GM19438 (cell line): ENCODE data around the gene MDN1.

Experiments
- ATAC-seq: cut with Tn5 transposase; IDR thresholded peaks from one replicate; pipeline ENCODE4 v1.9.1; 2021; ENCODE audit warnings: low read depth; ENCODE audit not compliant: unreplicated experiment

The MDN1 gene

DNA sequence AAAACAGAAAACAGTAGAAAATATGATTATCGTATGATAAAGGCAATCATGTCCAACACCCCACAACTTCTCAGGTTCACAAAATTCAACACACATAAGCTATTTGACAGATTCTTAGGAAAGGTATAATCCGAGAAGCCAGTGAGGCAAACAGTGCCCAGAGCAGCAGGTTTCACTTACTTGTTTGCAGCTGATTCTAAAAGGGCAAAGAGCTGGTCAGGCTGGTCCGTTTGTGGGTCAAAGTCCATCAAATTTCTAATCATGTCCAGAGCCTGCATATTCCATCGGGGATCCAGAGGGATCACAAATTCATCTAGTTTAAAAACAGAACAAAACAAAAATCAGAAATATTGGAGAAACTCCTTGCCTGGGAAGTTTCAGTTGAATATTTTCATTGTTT lies 111.3 kb downstream of the MDN1 start:
- no peak for ATAC-seq

DNA sequence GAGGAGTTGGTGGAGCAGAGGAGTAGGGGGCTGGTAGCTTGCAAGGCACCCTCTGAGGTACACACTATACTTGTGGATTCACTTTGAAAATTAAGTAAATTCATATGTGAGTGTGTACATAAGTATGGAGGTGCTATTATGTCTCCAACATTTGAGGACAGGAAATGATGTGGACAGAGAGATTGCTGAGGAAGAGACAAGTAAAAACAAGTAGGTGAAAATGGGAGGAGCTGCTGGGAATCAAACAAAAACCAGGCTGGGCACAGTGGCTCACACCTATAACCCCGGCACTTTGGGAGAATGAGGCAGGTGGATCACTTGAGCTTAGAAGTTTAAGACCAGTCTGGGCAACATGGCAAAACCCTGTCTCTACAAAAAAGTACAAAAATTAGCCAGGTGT lies 111.8 kb downstream of the MDN1 start:
- no peak for ATAC-seq

DNA sequence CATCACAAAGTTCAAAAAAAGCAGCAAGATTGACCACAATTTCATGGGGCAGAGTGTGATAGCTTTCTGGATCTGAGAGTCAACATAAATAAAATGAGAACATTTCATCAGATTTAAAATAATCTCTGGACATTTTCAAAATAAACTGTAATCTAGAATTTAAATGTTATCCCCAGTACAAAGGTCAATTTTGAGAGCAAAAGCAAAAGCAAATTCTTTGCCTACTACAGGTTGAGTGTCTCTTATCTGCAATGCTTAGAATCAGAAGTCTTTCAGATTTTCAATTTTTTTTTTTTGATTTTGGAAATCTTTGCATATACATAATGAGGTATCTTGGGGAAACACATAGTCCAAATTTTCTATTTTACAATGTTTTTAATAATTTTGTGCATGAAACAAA lies 113.5 kb downstream of the MDN1 start:
- no peak for ATAC-seq

DNA sequence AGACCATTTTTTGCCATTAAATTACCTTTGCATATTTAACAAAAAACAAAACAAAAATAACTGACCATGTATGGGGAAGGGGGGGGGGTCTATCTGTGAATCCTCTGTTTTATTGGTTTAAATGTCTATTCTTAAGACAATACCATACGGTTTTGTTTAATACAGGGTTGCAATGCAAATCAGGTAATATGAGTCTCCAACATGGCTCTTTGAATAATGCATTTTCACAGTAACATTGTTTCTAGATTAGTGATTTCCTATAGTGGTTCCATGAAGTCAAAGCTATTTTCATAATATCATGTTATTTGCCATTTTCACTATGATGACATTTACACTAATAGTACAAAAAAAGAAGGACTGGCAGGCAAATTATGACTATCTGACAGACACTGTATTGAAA lies 116.3 kb downstream of the MDN1 start:
- ATAC-seq, result no peak

DNA sequence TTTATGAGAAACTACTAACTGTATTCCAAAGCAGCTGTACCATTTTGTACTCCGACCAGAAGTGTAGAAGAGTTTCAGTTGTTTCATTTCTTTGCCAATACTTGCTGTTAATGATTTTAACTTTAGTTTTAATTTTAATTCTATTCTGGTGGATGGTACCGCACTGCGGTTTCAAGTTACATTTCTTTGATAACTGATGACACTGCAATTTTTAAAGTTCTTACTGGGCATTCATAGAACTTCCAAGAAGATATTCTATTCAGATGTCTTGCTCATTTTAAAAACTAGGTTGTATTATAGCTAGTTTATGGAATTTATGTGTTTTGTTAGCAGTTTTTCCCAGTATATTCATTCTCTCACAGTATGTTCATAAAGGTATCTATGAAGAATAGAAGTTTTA lies 117.2 kb downstream of the MDN1 start:
- ATAC-seq, result no peak

- no peak for ATAC-seq
Observed at GRCh38 chr6:89695667-89696066, 123.9 kb downstream of the MDN1 start.

GRCh38 chr6:89694428-89694827 lies 125.2 kb downstream of the MDN1 start:
- ATAC-seq, result no peak

- no peak for ATAC-seq
Observed at GRCh38 chr6:89693207-89693606, 126.4 kb downstream of the MDN1 start.

- ATAC-seq, result no peak
Observed at GRCh38 chr6:89692256-89692655, 127.3 kb downstream of the MDN1 start.

- no peak for ATAC-seq
Observed at GRCh38 chr6:89690944-89691324, 128.7 kb downstream of the MDN1 start.

- ATAC-seq, result no peak
Observed at GRCh38 chr6:89689732-89690131, 129.9 kb downstream of the MDN1 start.

DNA sequence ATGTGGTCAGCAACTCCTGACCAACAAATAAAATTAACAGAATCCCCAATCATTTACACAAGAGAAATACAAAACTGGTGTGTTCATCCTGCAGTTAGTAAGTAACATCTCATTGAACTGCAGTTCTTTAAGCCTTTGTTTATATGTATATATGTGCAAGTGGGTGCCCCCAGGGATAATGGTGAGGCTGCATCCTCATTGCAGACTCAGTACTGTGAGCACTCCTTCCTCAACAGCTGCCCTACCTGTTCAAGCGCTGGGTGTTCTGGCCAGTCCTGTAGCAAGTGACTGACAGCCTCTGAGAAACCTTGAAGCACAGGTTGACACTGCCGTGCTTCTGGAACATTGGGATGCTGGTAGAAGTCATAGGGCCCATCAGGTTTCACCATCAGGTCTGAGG lies 131.3 kb downstream of the MDN1 start:
- no peak for ATAC-seq

- ATAC-seq, result no peak
Observed at GRCh38 chr6:89685311-89685710, 134.3 kb downstream of the MDN1 start.

DNA sequence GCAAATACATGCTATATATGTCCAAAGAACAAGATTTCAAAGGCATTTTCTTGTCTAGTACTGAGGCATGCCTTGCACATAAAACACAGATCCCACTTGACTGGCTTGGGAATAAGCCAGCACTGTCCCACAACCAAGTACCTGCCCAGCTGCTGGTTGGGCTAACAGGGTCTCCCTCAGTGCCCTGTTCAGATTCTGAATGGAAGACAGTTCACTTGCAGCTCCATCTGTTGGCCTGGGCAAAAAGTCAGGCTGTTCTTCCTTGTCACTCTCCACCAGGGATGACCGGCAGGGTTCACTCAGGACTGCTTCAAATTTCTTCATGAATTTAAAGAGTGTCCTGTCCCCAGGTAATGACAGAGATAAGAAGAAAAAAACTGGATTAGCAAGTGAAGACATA lies 136.6 kb downstream of the MDN1 start:
- no peak for ATAC-seq

GRCh38 chr6:89681983-89682564 lies 137.5 kb downstream of the MDN1 start:
- no peak for ATAC-seq

GRCh38 chr6:89680551-89680950 lies 139.0 kb downstream of the MDN1 start:
- no peak for ATAC-seq

- ATAC-seq, result no peak
Observed at GRCh38 chr6:89680150-89680549, 139.4 kb downstream of the MDN1 start.

- ATAC-seq, result no peak
Observed at GRCh38 chr6:89679215-89680120, 140.1 kb downstream of the MDN1 start.

GRCh38 chr6:89678531-89678930 lies 141.1 kb downstream of the MDN1 start:
- no peak for ATAC-seq

DNA sequence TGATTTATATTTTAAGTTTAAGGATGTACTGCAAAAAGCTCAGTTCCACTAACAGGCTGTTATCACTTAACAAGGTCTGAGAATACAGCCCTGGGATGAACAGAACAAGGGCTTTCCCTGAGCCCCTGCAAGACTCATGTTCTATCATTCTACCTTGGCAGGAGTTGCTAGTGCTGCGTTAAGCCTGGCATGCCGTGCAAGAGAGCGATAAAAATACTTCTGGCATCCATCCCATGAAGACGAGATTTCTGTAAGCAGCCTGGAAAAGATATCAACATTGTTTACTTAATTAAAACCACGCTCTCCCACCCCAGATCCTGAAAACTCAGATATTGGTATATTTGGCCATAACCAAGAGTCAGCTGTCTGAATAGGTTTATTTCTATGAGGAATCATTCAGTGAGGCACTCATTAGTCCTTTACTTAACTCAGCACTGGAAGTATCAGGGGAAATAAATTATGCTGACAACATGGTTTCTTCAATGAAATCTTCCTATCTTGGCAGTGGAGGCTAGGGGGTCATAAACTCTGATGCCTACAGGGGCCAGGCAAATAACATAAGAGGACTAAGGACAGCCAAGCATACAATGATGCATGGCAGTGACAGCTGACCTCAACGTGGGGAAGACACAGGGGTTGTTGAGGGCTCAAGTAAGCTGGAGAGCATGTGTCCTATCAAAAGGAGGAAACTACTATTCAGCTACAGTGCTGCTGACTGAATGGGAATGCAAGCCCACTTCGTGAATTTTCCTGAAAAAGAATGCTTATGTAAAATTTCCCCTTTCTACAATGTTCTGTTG lies 143.4 kb downstream of the MDN1 start:
- no peak for ATAC-seq

DNA sequence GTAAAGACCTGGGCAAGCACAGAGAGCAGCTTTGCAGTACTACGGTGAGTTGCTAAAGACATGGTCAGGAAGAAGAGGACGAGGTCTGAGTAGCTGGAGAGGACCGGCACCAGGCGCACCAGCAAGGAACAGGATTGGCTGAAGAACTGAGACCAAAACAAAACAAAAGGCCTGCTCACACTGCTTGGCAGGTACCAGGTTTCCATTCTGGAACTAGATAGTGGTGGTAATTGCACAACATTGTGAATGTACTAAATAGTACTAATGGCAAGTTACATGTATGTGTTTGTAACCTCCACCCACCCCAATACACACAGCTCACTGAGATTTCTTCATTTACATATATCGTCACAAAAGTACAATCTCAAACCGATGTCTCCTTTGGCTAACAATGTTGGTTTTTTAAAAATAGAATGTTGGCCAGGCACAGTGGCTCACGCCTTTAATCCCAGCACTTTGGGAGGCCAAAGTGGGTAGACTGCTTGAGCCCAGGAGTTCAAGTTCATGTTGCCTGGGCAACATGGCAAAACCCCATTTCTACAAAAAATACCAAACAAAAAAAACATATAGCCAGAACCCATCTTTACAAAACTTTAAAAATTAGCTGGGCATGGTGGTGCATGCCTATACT lies 148.5 kb downstream of the MDN1 start:
- no peak for ATAC-seq
